Measurements from ENCODE around the gene JAKMIP1.

DNA sequence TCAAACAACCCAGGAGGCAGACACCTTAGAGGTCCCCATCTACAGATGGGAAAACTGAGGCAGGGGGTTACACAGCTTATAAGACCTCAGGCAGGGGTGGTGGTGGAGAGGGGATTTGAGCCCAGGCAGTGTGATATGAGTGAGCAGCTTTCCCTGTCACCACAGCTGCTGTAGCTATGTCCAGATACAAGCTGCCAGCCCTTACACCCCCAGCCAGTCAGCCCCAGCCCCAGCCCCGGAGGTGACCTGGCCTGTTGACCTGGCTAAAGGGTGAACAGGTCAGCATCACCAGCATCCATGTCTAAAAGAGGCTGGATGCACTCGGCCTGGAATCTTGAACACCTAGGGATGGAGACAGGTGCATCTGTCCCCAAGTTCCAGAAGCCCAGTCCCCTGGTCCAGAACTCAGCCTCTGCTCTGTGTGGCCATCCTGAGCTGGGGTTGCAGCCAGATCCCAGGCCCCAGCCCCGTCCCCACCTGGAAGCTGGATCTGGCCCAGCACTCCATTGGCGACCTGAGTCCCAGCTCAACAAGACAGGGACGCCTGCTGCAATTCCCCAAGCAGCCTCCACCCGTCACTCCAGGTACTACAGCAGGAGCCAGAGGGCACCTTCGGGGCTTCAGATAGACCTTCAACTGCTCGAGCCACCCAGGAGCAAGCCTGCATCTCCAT is 89.5 kb downstream of the JAKMIP1 start:
- TF ChIP-seq POLR2A (IDR thresholded peaks at IDR 0.05; ENCODE audit: low read depth, low read length), result no peak
- no peak for TF ChIP-seq TAF1 (IDR thresholded peaks at IDR 0.05; ENCODE audit: low read depth, low read length)
